SIG-M5 treated with dmso at 0.1 percent for 504 hours (cell line): ENCODE results near the gene TIGD3.
A peak's percentile ranks its signal among the peaks of the same experiment; 100 is the strongest.

Source experiments
- DNase-seq: peaks from one replicate; lab custom pipeline; 2025; ENCODE audit not compliant: unreplicated experiment; lab: John Stamatoyannopoulos, UW

Gene TIGD3

DNA sequence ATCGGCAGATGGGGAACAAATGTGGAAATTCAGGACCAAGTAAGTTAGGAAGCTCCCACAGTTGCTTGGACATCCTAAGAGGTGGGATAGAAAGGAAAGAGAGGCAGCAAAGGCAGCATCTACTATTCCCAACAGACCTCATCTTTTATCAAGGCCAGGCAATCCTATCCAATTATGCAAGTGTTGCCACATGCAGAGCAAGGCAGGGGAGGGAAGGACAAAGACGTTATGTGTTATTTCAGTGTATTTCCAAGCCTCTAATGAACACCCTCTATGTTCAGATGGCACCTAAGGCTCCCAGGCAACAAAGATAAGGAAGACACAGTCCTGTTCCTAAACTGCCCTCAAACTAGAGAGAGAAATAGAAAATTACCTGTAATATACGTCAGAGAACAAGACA lies 9.2 kb downstream of the TIGD3 start:
- DNase-seq: no peak

GRCh38 chr11:65366340-65366773 lies 11.8 kb downstream of the TIGD3 start:
- DNase-seq: peak; percentile 82

GRCh38 chr11:65370659-65371049 lies 16.1 kb downstream of the TIGD3 start:
- DNase-seq: no peak

DNA sequence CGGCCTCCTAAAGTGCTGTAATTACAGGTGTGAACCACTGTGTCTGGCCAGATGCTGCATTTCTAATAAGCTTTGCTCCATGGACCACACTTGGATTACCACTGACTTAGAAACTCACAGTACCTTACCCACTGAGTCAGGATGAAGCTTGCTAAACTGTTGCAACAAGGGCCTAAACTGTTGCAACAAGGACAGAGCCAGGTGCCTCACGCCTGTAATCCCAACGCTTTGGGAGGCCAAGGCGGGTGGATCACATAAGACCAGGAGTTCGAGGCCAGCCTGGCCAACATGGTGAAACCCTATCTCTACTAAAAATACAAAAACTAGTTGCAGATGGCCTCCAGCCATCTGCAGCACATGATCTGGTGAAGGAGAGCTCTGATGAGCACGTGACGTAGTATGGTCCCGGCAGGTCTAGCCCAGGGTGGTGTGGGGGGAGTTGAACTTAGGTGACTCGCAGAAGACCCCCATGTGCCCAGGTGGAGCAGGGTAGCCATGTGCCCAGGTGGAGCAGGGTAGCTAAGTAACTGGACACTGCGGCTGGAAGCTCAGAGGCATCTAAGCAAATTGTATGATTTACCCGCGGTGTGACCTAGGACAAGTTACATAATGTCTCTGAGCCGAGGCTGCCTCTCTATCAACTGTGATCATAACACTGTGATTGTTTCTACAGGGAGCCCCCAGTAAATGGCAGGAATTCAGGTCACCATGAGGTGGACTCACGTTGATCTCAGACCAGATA lies 19.5 kb downstream of the TIGD3 start:
- DNase-seq: no peak

DNA sequence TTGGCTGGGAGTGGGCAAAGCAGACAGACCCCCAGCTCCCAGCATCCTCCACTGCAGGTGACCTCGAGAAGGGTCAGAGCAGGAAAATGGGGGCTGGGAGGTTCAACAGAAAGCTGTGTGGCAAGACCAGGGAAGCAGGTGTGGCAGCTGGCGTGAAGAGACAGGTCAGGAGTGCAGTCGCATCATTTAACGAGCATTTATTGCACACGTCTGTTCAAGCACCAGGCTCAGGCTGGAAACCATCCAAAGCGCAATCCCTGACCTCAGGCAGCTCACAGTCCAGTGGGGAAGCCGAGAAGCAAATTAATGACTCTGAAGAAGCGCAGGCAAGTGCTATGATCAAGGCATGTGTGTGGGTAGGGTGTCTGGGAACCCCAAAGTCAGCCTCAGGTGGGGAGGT lies 20.5 kb downstream of the TIGD3 start:
- DNase-seq: no peak

- DNase-seq: no peak
Measured at GRCh38 chr11:65376138-65376713, 21.7 kb downstream of the TIGD3 start.

DNA sequence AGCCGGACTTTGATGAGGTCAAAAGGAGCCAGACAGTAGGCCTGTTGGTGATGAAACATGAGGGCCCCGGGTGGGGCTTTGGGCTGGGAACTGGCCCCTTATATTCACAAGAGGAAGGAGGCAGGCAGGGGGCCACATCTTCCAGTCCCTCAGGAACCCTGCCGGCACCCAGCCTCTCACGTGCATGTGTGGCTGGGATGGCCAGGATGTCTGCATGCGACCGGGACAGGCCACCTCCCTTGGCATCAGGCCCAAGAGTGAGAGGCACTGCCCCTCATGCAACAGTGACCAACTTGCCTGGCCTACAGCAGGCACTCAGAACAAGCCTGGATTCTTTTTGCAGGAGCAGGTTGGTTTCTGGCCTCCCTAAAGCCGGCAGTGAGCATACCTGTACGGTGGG lies 22.5 kb downstream of the TIGD3 start:
- no peak for DNase-seq

DNA sequence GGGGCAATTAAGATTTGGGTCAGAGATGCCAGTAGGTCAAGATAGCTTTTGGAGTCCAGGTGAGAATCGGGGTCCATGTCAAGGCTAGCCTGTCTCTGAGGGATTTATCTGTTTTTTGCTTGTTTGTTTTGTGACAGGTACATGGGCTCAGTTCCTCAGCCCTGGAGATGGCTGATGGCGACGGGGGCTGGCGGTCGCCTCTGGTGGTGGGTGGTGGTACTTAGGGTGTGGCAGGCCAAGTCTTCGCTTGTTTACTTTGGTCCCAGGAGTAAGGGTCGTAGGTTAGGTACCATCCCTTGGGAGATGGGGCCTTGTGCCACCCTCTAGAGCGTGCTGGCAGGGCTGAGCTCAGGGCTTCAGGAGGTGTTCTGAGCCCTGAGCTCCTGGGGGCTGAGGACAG lies 23.2 kb downstream of the TIGD3 start:
- DNase-seq: no peak

DNA sequence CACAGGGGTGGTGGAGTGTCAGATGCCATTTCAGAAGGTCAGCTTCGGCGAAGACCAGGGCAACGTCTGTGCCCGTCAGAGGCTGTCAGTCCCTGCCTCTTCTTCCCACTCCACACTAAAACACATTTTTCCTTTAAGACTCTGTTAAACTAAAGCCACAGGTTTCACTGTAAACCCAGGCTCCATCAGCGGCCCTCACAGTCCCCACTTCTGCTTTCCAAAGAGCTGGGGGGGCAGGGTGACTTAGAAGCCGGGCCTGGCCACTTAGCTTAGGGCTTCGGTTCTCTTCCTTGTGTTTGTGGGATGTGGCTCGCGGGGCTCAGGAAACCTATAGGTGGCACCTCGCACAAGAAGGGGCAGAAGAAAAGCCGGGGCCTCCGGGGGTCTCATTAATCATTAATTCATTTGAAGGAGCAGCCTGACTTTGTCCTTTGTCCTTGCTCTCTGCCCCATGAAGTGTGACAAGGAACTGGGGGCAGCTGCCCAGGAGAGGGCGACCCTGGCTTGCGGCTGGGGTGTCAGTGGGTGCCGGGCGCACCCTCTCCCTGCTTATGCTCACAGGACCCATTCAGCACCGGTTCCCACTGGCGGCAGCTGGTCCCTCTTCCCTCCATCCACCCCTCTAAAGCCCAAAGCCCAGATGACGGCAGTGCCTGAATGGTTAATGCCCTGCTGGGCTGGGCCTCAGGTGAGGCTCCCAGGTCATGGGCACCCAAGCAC lies 23.8 kb downstream of the TIGD3 start:
- peak; percentile 83 for DNase-seq

DNA sequence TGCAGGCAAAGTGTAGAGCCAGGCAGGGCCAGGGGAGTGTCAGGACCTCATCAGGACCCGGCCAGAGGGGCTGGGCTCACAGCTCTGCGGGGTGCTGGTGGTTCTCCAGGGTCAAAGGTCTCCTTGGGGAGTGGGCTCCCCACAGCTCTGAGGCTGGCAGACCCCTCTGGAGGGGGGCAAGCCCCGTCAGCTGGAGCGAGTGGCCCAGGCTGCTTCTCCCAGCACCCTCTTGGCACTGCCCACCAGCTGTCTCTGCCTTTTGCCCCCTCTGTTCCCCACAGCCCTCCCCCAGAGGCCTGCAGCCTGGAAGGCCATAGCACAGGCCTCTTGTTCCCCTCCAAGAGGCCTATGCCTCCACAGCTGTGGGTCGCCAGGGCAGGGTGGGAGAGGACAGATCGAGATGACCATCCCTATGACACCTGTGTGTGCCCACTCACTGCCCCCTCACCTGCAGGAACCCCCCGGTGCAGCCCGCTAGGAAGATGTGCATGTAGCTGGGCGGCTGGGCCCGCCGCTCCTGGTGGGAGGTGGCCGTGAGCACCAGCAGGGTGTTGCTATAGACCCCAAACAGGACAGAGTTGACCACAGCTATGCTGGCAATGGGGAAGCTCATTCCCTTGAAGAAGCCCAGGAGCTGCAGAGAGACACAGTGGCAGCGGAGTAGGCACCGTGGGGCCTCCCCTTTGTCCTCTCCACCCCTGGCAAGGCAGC lies 24.5 kb downstream of the TIGD3 start:
- no peak for DNase-seq

- DNase-seq: no peak
Measured at GRCh38 chr11:65379698-65380459, 25.3 kb downstream of the TIGD3 start.

- no peak for DNase-seq
Measured at GRCh38 chr11:65380460-65381119, 26.0 kb downstream of the TIGD3 start.

DNA sequence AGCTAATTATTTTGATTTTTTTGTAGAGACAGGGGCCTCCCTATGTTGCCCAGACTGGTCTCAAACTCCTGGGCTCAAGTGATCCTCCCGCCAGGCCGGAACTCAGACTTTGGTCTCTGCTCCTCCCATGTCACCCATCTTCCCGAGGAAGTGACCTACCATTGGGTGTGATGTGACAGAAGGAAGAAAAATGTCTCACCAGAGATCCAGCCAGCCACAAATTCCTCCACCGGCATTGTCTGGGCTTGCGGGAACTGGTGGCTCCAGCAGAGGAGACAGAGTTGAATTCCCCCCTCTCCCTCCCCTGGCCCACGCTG lies 27.1 kb downstream of the TIGD3 start:
- DNase-seq: peak; percentile 16

- peak; percentile 87 for DNase-seq
Measured at GRCh38 chr11:65382033-65382803, 27.7 kb downstream of the TIGD3 start, which contains the start of gene SLC25A45. Gene SLC25A45, minus strand, starts transcription at chr11:65382646. Its CDS starts 695 bp downstream, at chr11:65381951.

DNA sequence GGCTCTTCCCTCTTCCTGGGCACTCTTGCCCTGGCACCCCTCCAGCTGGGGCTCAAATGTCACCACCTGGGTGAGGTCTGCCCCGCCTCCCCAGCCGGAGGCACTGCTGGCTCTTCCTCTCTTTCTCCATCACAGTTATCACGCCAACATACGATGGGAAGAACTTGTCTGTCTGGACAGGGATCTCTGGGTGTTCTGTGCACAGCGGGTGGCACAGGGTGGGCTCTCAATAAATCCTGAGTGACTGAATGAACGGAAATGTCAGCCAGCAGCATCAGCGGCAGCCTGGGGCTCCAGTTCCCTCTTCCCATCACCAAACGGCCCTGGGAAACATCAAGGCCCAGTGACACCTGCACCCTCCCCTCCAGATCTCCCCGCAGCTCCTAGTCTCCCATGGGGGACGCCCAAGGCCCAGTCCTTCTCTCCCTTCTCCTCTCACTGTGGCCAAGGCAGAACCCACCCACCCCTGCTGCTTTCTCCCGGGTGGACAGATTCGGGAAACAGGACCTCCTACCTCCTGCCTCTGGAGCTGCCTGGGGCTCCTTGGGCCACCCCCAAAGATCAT lies 28.3 kb downstream of the TIGD3 start:
- no peak for DNase-seq

DNA sequence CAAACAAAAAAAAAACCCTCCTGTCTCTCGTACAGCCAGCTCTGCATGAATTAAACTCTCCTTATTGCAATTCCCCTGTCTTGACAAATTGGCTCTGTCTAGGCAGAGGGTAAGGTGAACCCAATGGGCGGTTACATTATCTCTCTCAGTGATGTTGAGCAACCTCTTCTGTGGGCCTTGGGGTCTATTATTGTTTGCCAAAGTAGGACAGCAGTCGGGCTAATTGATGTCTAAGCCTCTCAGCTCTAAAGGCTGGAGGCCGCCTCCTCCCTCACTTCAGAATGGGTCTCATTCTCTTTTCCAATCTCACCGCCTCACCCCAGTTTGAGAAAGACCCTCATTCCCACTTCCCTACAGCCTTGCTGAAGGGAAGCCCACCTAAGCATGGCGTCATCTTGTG lies 29.2 kb downstream of the TIGD3 start:
- DNase-seq: no peak

DNA sequence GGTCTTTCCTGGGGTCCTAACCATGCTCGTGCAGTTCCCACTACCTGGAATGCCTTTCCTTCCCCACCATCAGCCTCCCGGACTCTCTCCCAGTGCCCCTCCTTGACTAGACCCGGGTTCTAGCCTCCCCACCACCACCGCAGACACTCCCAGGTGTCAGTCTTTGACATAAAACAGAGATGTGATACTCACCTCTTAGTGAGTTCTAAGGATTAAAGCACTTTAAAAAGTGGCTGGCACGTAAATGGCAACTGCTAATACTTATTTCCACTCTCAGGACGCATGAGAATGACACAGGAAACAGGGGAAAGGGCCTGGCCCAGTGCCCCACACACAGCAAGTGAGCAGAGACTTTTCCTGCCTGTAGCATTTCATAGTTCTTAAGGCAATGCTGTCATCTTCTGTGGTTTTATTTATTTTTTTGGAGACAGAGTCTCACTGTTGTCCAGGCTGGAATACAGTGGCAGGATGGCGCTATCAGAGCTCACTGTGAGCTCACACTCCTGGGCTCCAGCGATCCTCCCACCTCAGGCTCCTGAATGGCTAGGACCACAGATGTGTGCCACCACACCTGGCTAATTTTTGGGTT lies 29.8 kb downstream of the TIGD3 start:
- no peak for DNase-seq

DNA sequence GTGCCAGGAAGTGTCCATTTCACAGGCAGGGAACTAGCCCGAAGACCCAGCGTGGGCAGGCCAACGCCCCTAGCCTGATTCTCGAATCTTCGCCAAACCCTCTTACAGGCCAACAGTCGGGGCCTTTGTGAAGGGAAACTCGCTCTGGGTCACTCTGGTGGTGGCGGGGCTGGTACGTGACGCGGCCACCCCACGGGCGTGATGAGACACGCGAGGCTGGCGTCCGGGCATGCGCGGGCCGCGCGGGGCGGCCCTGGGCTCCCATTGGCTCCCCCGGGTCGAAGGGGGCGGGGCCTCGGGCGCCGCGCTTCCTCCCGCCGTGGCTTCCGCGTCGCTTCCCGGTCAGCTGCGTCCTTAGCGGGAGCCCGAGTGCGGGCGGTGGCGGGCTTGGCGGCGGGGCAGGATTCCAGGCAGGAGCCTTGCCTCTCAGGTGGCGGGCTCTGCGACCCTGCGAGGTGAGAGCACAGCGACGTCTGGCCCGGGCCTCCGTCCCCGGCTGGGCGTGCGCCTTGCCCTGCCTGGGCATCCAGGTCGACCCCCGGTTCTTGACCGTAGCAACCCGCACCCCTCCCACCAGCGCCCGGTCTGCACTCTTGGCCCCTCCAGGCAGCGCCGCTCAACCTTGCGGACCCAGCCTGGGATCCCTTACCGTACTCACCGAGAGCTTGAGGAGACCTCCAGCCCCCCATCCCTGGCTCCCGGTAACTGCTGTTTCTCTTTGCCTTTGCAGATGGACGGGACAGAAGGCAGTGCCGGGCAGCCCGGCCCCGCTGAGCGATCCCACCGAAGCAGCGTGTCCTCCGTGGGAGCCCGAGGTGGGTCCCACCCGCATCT lies 32.0 kb downstream of the TIGD3 start, which contains the start of gene FRMD8:
Gene FRMD8 (plus strand): TSS at position 331 of the 834 bp plus-strand sequence. CDS start 400 bp downstream, at position 731.
- peak; percentile 70 for DNase-seq
